Measurements from ENCODE around the gene PLXNA2. TPM values are rescaled to one million over a fixed set of nuclear protein-coding genes. Genes with fewer than 3 reads are reported as not detected.

PLXNA2 gene
- total RNA-seq, 2 donors from 2014 or later = 7.3 to 8.9 TPM

- Histone ChIP-seq H3K36me3 (no peaks in the 10 kb centered on the region), H3K9me3 (no peaks in the 10 kb centered on the region), H3K4me1 (replicated peaks) (peaks cover 3% of the 10 kb centered on the region), H3K4me3 (no peak overlapping the region), H3K27me3 (replicated peaks; ENCODE audit: insufficient read depth) (no peaks in the 10 kb centered on the region), H3K27ac (peak overlapping the region; percentile 60 to 62)
- intact Hi-C loops (cut with DNase I) = loop anchor here (10.0 kb wide), 1 partner anchor 52 kb away; no protein-coding TSS in a partner anchor
- WGBS = 85% methylated on average over 10 of the region's 10 CpGs
- TF ChIP-seq POLR2A (IDR thresholded peaks at IDR 0.05) (no peak), POLR2AphosphoS5 (IDR thresholded peaks at IDR 0.05) (no peak), CTCF (IDR thresholded peaks at IDR 0.05) (no peak)
- DNase-seq (ENCODE audit: low spot score) = no peak
Measured at GRCh38 chr1:208182880-208183645, 61.1 kb downstream of the PLXNA2 start.

GRCh38 chr1:208181364-208181763 lies 62.8 kb downstream of the PLXNA2 start:
- H3K27me3 ChIP-seq (replicated peaks; ENCODE audit: insufficient read depth) = no peaks in the 10 kb centered on the region
- peaks cover 3% of the 10 kb centered on the region for H3K4me1 ChIP-seq (replicated peaks)
- DNase-seq (ENCODE audit: low spot score) = no peak
- WGBS = 82% methylated on average over 4 of the region's 4 CpGs
- H3K4me3 ChIP-seq = no peak overlapping the region
- H3K9me3 ChIP-seq = no peaks in the 10 kb centered on the region
- no peak for TF ChIP-seq POLR2A (IDR thresholded peaks at IDR 0.05)
- intact Hi-C loops (cut with DNase I) = loop anchor here (10.0 kb wide), 1 partner anchor 53 kb away; no protein-coding TSS in a partner anchor
- H3K36me3 ChIP-seq = no peaks in the 10 kb centered on the region
- no peak overlapping the region for H3K27ac ChIP-seq

DNA sequence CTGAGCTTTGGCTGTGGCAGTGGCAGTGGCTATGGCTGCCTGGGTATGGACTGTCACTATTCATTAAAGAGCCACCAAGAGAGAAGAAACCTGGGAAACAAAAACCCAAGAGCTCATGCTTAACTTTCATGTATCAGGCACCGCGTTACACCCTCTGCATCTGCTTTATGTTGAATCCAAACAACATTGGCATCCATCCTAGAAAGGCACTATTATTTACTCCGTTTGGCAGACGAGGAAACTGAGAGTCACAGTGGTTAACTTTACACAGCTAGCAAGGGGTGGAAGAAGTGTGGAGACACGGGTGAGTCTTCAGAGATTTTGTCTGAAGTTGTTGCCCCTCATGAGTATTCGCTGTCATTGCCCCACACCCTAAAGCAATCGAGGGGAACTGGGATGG lies 63.8 kb downstream of the PLXNA2 start:
- DNase-seq (ENCODE audit: low spot score) = no peak
- no peak overlapping the region for H3K4me3 ChIP-seq
- H3K27me3 ChIP-seq (replicated peaks; ENCODE audit: insufficient read depth) = no peaks in the 10 kb centered on the region
- WGBS = 79% methylated on average over 7 of the region's 7 CpGs
- intact Hi-C loops (cut with DNase I) = loop anchor here (10.0 kb wide), 1 partner anchor 54 kb away; no protein-coding TSS in a partner anchor
- H3K4me1 ChIP-seq (replicated peaks) = peaks cover 3% of the 10 kb centered on the region
- H3K9me3 ChIP-seq = no peaks in the 10 kb centered on the region
- no peaks in the 10 kb centered on the region for H3K36me3 ChIP-seq
- TF ChIP-seq CTCF (IDR thresholded peaks at IDR 0.05) (no peak), POLR2A (IDR thresholded peaks at IDR 0.05) (no peak), POLR2AphosphoS5 (IDR thresholded peaks at IDR 0.05) (no peak)
- H3K27ac ChIP-seq = no peak overlapping the region

GRCh38 chr1:208179961-208180409 lies 64.2 kb downstream of the PLXNA2 start:
- intact Hi-C loops (cut with DNase I) = loop anchor here (10.0 kb wide), 1 partner anchor 55 kb away; no protein-coding TSS in a partner anchor
- no peak for DNase-seq (ENCODE audit: low spot score)
- WGBS = 79% methylated on average over 7 of the region's 7 CpGs
- no peaks in the 10 kb centered on the region for H3K27me3 ChIP-seq (replicated peaks; ENCODE audit: insufficient read depth)
- H3K4me3 ChIP-seq = no peak overlapping the region
- peak overlapping the region in 1 of 2 donors; percentile 22 for H3K27ac ChIP-seq
- peaks cover 3% of the 10 kb centered on the region for H3K4me1 ChIP-seq (replicated peaks)
- H3K9me3 ChIP-seq = no peaks in the 10 kb centered on the region
- TF ChIP-seq POLR2AphosphoS5 (IDR thresholded peaks at IDR 0.05) (no peak), POLR2A (IDR thresholded peaks at IDR 0.05) (no peak), CTCF (IDR thresholded peaks at IDR 0.05) (no peak)
- H3K36me3 ChIP-seq = no peaks in the 10 kb centered on the region

DNA sequence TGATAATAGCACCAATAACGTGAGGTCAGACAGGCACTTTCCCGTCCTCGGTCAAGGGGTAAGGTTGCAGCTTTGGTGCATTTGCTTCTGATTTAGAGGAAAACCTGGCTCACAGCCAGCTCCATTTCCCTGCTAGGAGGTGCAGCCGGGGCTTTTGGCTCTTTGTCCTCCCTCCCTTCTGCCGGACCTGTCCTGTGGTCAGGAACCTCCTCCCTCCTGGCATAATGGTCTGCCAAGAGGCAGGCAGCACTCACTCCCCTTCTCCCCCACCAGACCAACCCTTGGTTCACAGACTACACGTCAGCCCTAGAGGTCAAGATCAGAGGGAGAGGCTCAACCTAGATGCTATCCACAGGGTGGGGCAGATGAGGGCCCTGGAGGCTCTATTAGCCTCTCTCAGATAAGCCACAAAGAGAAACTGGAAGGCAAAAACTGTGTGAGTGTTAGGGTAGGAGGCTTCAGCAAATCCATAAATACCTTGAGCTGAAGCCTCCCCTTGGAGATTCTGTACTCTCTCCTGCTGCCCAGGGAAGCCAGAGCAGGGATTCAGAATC lies 64.8 kb downstream of the PLXNA2 start:
- 50% methylated on average over 6 of the region's 6 CpGs for WGBS
- peaks cover 3% of the 10 kb centered on the region for H3K4me1 ChIP-seq (replicated peaks)
- H3K4me3 ChIP-seq = no peak overlapping the region
- H3K27me3 ChIP-seq (replicated peaks; ENCODE audit: insufficient read depth) = no peaks in the 10 kb centered on the region
- no peak for TF ChIP-seq POLR2A (IDR thresholded peaks at IDR 0.05)
- TF ChIP-seq POLR2AphosphoS5 (IDR thresholded peaks at IDR 0.05) = no peak
- TF ChIP-seq CTCF (IDR thresholded peaks at IDR 0.05) = no peak
- intact Hi-C loops (cut with DNase I) = no loop called here
- H3K9me3 ChIP-seq = no peaks in the 10 kb centered on the region
- H3K36me3 ChIP-seq = no peaks in the 10 kb centered on the region
- no peak for DNase-seq (ENCODE audit: low spot score)
- peak overlapping the region in 1 of 2 donors; percentile 22 for H3K27ac ChIP-seq
